Measurements from ENCODE around the gene S100A6.

The S100A6 gene

DNA sequence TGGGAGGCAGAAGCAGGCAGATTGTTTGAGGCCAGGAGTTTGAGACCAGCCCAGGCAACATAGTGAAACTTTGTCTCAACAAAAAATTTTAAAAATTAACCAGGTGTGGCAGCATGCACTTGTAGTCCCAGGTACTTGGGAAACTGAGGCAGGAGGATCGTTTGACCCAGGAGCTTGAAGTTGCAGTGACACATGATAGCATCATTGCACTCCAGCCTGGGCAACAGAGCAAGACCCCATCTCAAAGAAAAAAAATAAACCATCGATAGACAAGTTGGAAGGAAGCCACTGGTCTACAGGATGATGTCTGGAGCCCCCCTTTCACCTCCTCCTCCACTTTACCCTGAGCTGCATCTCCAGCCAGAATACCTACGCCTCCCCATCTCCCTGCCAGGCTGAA lies 16.5 kb downstream of the S100A6 start:
- TF ChIP-seq ZNF274 (IDR thresholded peaks at IDR 0.05; ENCODE audit: low read depth, low read length), result no peak
- no peak overlapping the region for H3K4me3 ChIP-seq (ENCODE audit: low read length)

DNA sequence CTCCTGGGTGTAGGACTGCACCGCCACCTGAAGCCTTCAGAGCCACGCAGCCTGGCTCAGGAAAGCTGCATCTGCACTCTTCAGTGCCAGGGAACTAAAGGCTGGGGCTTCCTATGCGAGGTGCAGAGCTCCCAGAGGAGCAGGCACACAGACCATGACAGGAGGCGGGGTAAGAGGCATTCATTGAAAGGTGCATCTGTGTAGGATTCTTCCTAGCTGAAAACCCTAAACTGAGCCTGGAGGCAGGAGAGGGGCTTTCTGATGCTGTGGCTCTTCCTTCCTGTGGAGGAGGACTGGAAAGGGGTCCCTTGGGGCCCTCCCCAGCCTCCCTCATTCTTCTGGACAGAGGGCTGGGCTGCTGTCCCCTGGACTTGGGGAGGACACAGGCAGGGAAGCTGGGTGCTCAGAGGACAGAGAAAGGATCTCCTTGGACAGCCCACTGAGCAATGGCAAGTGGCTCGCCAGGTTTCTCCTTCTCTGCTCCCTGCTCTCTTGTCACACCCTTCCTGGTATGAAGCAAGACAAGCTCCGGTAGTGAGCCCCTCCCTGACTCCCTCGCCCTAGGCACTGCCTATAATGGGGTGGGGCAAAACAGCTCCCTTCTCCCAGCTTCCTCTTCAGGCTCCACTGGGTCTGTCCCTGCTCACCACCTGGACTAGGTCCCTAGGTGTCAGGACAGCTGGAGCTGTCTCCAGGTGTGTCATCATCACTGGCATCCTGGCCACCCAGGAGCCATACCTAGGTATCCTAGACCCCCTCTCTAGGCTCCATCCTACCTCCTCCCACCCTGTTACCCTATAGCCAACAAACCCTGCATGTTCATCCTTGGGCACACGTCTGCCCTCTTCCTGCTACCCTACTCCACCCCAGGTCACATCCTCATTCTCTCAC lies 20.0 kb downstream of the S100A6 start:
- no peak overlapping the region for H3K4me3 ChIP-seq (ENCODE audit: low read length)
- TF ChIP-seq ZNF274 (IDR thresholded peaks at IDR 0.05; ENCODE audit: low read depth, low read length), result no peak

DNA sequence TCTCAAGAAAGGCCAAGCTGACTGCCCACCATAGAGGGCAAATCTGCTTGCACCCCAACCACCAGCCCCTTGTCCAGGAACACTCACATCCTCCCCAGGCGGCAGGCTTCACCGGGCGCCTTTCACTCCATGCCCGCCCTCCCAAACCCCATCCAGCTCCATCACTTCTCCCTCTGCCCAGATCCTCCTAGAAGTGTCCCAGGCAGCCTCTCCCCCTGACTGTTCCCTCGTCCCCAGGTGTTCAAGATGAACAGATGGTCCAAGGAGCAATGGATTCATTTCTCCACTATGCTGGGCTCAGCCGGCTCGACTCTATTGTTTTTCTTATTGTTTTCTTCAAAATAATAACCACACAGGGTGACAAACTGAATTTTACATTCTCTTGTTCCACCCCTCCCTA lies 22.1 kb downstream of the S100A6 start:
- TF ChIP-seq ZNF274 (IDR thresholded peaks at IDR 0.05; ENCODE audit: low read depth, low read length), result no peak
- H3K4me3 ChIP-seq (ENCODE audit: low read length), result no peak overlapping the region

DNA sequence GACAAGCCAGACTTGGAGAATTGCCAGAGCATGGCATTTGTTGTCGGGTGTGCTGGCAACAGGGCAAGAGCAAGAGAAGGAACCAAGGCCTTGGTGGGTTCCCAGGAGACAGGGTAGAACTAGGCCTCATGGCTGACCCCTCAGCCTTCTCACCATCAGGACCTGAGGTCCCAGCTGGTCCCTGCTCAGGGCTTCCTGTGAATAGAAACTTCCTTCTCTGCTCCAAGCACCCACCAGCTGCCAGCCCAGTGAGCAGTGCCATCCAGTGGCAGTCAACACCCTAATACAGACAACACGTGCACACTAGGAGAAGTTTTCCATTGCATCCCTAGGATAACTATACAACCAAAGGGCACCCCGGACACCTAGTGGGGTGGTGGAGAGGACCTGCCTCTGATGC lies 22.8 kb downstream of the S100A6 start:
- no peak overlapping the region for H3K4me3 ChIP-seq (ENCODE audit: low read length)
- no peak for TF ChIP-seq ZNF274 (IDR thresholded peaks at IDR 0.05; ENCODE audit: low read depth, low read length)

GRCh38 chr1:153510984-153511410 lies 24.8 kb downstream of the S100A6 start:
- no peak overlapping the region for H3K4me3 ChIP-seq (ENCODE audit: low read length)
- no peak for TF ChIP-seq ZNF274 (IDR thresholded peaks at IDR 0.05; ENCODE audit: low read depth, low read length)

GRCh38 chr1:153509729-153510354 lies 25.9 kb downstream of the S100A6 start:
- no peak overlapping the region for H3K4me3 ChIP-seq (ENCODE audit: low read length)
- TF ChIP-seq ZNF274 (IDR thresholded peaks at IDR 0.05; ENCODE audit: low read depth, low read length), result no peak

- no peak overlapping the region for H3K4me3 ChIP-seq (ENCODE audit: low read length)
- no peak for TF ChIP-seq ZNF274 (IDR thresholded peaks at IDR 0.05; ENCODE audit: low read depth, low read length)
Observed at GRCh38 chr1:153509036-153509435, 26.8 kb downstream of the S100A6 start.

GRCh38 chr1:153507926-153508583 lies 27.7 kb downstream of the S100A6 start:
- TF ChIP-seq ZNF274 (IDR thresholded peaks at IDR 0.05; ENCODE audit: low read depth, low read length), result no peak

GRCh38 chr1:153506831-153507413 lies 28.9 kb downstream of the S100A6 start:
- H3K4me3 ChIP-seq (ENCODE audit: low read length), result no peak overlapping the region
- TF ChIP-seq ZNF274 (IDR thresholded peaks at IDR 0.05; ENCODE audit: low read depth, low read length), result no peak

More at GRCh38 chr1:153507926-153508583, 27.7 kb downstream of the S100A6 start:
- no peak overlapping the region for H3K4me3 ChIP-seq (ENCODE audit: low read length)

DNA sequence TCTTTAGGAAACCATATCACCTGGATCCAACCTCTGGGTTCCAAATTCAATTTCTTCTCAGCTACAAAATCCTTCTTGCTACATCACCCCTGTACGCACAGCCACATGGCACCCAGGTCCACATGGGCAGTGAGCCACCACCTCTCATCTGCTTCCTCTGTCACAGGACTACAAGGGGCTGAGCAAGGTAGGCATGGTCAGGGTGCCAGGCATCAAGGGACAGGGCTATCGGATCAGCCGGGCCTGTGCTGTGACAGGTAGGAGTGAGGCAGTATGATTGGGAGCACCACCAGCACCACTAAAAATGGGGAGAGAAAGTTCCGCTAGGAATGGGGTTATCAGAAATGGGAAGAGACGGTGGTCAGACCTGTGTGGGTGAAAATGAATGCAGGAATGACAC lies 29.4 kb downstream of the S100A6 start:
- H3K4me3 ChIP-seq (ENCODE audit: low read length), result no peak overlapping the region
- no peak for TF ChIP-seq ZNF274 (IDR thresholded peaks at IDR 0.05; ENCODE audit: low read depth, low read length)

- H3K4me3 ChIP-seq (ENCODE audit: low read length), result no peak overlapping the region
- no peak for TF ChIP-seq ZNF274 (IDR thresholded peaks at IDR 0.05; ENCODE audit: low read depth, low read length)
Observed at GRCh38 chr1:153505576-153505975, 30.2 kb downstream of the S100A6 start.

DNA sequence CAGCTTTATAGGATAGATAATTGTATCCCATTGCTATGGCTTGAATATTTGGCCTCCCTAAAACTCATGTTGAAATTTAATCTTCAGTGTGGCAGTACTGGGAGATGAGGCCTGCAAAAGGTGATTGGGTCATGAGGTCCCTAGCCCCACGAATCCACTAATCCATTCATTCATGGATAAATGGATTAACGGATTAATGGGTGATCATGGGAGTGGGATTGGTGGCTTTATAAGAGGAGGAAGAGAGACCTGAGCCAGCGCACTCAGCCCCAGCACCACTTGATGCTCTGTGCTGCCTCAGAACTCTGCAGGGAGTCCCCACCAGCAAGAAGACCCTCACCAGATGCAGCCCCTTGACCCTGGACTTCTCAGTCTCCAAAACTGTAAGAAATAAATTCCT lies 32.0 kb downstream of the S100A6 start:
- no peak for TF ChIP-seq ZNF274 (IDR thresholded peaks at IDR 0.05; ENCODE audit: low read depth, low read length)
- no peak overlapping the region for H3K4me3 ChIP-seq (ENCODE audit: low read length)

GRCh38 chr1:153498746-153499145 lies 37.0 kb downstream of the S100A6 start:
- TF ChIP-seq ZNF274 (IDR thresholded peaks at IDR 0.05; ENCODE audit: low read depth, low read length), result no peak
- H3K4me3 ChIP-seq (ENCODE audit: low read length), result no peak overlapping the region

DNA sequence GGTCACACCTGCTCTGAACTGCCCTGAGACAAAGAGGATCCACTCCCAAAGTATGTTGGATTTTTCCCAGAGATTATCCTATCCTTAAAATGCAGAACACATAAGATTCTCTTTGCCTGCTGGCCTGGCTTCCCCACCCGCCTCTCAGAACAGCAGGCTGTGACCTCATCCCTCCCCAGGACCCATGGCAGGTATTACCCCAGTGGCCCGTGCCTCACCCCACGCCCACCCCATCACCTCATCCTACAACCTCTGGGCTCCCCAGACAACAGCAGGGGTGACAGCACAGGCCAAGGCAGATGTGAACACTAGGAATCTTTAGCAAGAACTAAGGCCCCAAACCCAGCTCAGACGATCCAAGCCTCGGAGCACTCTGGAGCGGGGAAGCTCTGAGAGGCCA lies 40.3 kb downstream of the S100A6 start:
- no peak for TF ChIP-seq ZNF274 (IDR thresholded peaks at IDR 0.05; ENCODE audit: low read depth, low read length)

More for the DNA sequence above, 40.3 kb downstream of the S100A6 start:
- H3K4me3 ChIP-seq (ENCODE audit: low read length), result no peak overlapping the region

Data from GM08714 (cell line).